ENCODE results near the gene RHPN2. TPM values are rescaled to one million over a fixed set of nuclear protein-coding genes. Genes with fewer than 3 reads are reported as not detected.
"Not testable (repeated sequence)": the region's sequence is repeated elsewhere in the genome, so short reads cannot be mapped to it uniquely, and the experiment has no call there.

Gene RHPN2
- total RNA-seq, 1 experiment from 2014 or later = 29.2 TPM

GRCh38 chr19:33022472-33023116 is 42.1 kb downstream of the RHPN2 start:
- Histone ChIP-seq H3K9me3 (ENCODE audit: control insufficient read depth, low read depth, low read length) (no peaks in the 10 kb centered on the region), H3K9ac (ENCODE audit: extremely low read depth, insufficient read length, low read length) (no peak overlapping the region), H3K27me3 (ENCODE audit: insufficient read depth, low read length) (no peaks in the 10 kb centered on the region), H3K23me2 (ENCODE audit: insufficient read length, low read depth, low read length, poor library complexity, severe bottlenecking) (peaks cover 4% of the 10 kb centered on the region), H3K18ac (ENCODE audit: insufficient read length, low read depth, low read length) (no peak overlapping the region), H4K20me1 (ENCODE audit: control insufficient read depth, insufficient read depth, insufficient read length) (no peaks in the 10 kb centered on the region), H2BK120ac (ENCODE audit: low read depth, low read length, poor library complexity, severe bottlenecking) (no peak overlapping the region), H2AK5ac (ENCODE audit: insufficient read length, low read length) (no peak overlapping the region), H4K91ac (ENCODE audit: insufficient read length, low read depth, low read length) (no peak overlapping the region), H3K4me2 (ENCODE audit: insufficient read depth, insufficient read length, low read length) (peak overlapping the region; percentile 26), H2BK15ac (ENCODE audit: low read depth, low read length) (no peak overlapping the region), H3K4ac (ENCODE audit: low read depth, low read length) (no peak overlapping the region; the same call in 1 of the 2 replicates), H2BK5ac (ENCODE audit: insufficient read length, low read length) (no peak overlapping the region), H3K56ac (ENCODE audit: insufficient read length, low read depth, low read length) (no peak overlapping the region), H4K8ac (replicated peaks; ENCODE audit: insufficient read length, low read depth, low read length) (no peak overlapping the region), H2BK20ac (ENCODE audit: low read depth, low read length, poor library complexity, severe bottlenecking) (no peak overlapping the region), H4K5ac (ENCODE audit: insufficient read length, low read depth, low read length) (no peak overlapping the region), H3T11ph (ENCODE audit: low read length) (no peak overlapping the region), H3K79me2 (ENCODE audit: insufficient read depth, low read length) (no peaks in the 10 kb centered on the region), H3K14ac (ENCODE audit: insufficient read depth, low read length) (no peak overlapping the region), H3K79me1 (ENCODE audit: insufficient read depth, low read depth, low read length, poor library complexity, severe bottlenecking) (peaks cover 2% of the 10 kb centered on the region), H2AFZ (ENCODE audit: low read length) (no peak overlapping the region), H3K27ac (ENCODE audit: insufficient read length, low read depth, low read length) (peak overlapping the region; percentile 53), H2BK12ac (ENCODE audit: insufficient read length, low read depth, low read length) (no peak overlapping the region), H3K23ac (ENCODE audit: insufficient read length, low read depth, low read length) (no peak overlapping the region), H3K4me1 (ENCODE audit: insufficient read depth, low read length) (peaks cover 3% of the 10 kb centered on the region; the same call in 1 of the 2 replicates)
- peaks cover 24 to 44% of the 10 kb centered on the region in 2 experiments for H3K4me1 Mint-ChIP-seq
- H3K36me3 Mint-ChIP-seq (ENCODE audit: insufficient read depth in 1 of 3, low read depth in 3 of 3) = peaks cover 17 to 45% (median 39%) of the 10 kb centered on the region in 3 experiments; a peak in 6 of 7 replicates
- H3K4me3 Mint-ChIP-seq = peak overlapping the region; percentile 57 to 69; a peak in 4 of 5 replicates
- DNase-seq = peak; percentile 95
- no CpG with 5 or more reads among the region's 11 CpGs for WGBS (ENCODE audit: extremely low coverage, insufficient read length, low lambda C conversion rate)
- TF ChIP-seq, protein P1, sequence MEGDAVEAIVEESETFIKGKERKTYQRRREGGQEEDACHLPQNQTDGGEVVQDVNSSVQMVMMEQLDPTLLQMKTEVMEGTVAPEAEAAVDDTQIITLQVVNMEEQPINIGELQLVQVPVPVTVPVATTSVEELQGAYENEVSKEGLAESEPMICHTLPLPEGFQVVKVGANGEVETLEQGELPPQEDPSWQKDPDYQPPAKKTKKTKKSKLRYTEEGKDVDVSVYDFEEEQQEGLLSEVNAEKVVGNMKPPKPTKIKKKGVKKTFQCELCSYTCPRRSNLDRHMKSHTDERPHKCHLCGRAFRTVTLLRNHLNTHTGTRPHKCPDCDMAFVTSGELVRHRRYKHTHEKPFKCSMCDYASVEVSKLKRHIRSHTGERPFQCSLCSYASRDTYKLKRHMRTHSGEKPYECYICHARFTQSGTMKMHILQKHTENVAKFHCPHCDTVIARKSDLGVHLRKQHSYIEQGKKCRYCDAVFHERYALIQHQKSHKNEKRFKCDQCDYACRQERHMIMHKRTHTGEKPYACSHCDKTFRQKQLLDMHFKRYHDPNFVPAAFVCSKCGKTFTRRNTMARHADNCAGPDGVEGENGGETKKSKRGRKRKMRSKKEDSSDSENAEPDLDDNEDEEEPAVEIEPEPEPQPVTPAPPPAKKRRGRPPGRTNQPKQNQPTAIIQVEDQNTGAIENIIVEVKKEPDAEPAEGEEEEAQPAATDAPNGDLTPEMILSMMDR (conservative IDR thresholded peaks at IDR 0.05) = peak; percentile 80
- H3K27ac Mint-ChIP-seq = peak overlapping the region; percentile 96 to 99 (median 99)
- H3K9me3 Mint-ChIP-seq = no peaks in the 10 kb centered on the region
- H3K27me3 Mint-ChIP-seq (ENCODE audit: low read depth) = no peaks in the 10 kb centered on the region

DNA sequence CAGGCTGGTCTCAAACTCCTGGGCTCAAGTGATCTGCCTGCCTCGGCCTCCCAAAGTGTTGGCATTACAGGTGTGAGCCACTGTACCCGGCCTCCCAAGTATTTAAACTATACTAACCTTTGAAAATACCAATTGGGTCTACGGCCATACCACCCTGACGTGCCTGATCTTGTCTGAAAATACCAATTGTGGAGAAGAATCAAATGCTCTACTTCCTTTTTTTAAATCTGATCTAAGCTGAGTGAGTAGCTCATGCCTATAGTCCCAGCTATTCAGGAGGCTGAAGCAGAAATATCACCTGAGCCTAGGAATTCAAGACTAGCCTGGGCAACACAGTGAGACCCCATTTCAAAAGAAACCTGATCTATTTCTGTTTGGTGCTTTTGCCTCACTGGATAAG is 53.8 kb downstream of the RHPN2 start:
- not testable (repeated sequence) for H3K4me3 Mint-ChIP-seq

More for the DNA sequence above, 53.8 kb downstream of the RHPN2 start:
- not testable (repeated sequence) for H3K79me2 ChIP-seq (ENCODE audit: insufficient read depth, low read length); H2AFZ ChIP-seq (ENCODE audit: low read length); H3K4ac ChIP-seq (ENCODE audit: low read depth, low read length); H2BK5ac ChIP-seq (ENCODE audit: insufficient read length, low read length); H3K4me1 ChIP-seq (ENCODE audit: insufficient read depth, low read length); H4K20me1 ChIP-seq (ENCODE audit: control insufficient read depth, insufficient read depth, insufficient read length); H3K27ac Mint-ChIP-seq; H2BK12ac ChIP-seq (ENCODE audit: insufficient read length, low read depth, low read length); H3K23ac ChIP-seq (ENCODE audit: insufficient read length, low read depth, low read length); H4K5ac ChIP-seq (ENCODE audit: insufficient read length, low read depth, low read length); H2BK20ac ChIP-seq (ENCODE audit: low read depth, low read length, poor library complexity, severe bottlenecking); H3K9me3 Mint-ChIP-seq; H3K27me3 Mint-ChIP-seq (ENCODE audit: low read depth); H3K14ac ChIP-seq (ENCODE audit: insufficient read depth, low read length); H3K9ac ChIP-seq (ENCODE audit: extremely low read depth, insufficient read length, low read length); H3K27ac ChIP-seq (ENCODE audit: insufficient read length, low read depth, low read length); H4K8ac ChIP-seq (replicated peaks; ENCODE audit: insufficient read length, low read depth, low read length); H2AK5ac ChIP-seq (ENCODE audit: insufficient read length, low read length); H3K27me3 ChIP-seq (ENCODE audit: insufficient read depth, low read length); H2BK120ac ChIP-seq (ENCODE audit: low read depth, low read length, poor library complexity, severe bottlenecking); H3K23me2 ChIP-seq (ENCODE audit: insufficient read length, low read depth, low read length, poor library complexity, severe bottlenecking); H3K4me1 Mint-ChIP-seq; H3T11ph ChIP-seq (ENCODE audit: low read length); H3K18ac ChIP-seq (ENCODE audit: insufficient read length, low read depth, low read length); H3K9me3 ChIP-seq (ENCODE audit: control insufficient read depth, low read depth, low read length); H4K91ac ChIP-seq (ENCODE audit: insufficient read length, low read depth, low read length); H3K4me2 ChIP-seq (ENCODE audit: insufficient read depth, insufficient read length, low read length); H3K56ac ChIP-seq (ENCODE audit: insufficient read length, low read depth, low read length); H2BK15ac ChIP-seq (ENCODE audit: low read depth, low read length); DNase-seq; H3K79me1 ChIP-seq (ENCODE audit: insufficient read depth, low read depth, low read length, poor library complexity, severe bottlenecking)
- peaks cover 28 to 59% (median 44%) of the 10 kb centered on the region in 3 experiments; a peak in 6 of 7 replicates for H3K36me3 Mint-ChIP-seq (ENCODE audit: insufficient read depth in 1 of 3, low read depth in 3 of 3)
- no CpG with 5 or more reads among the region's 4 CpGs for WGBS (ENCODE audit: extremely low coverage, insufficient read length, low lambda C conversion rate)

Data from H9 (cell line).